RWPE1 (cell line): Measurements from ENCODE around the gene GRWD1.

ENCODE experiments used
- CTCF ChIA-PET: fragments of 350-600 bp; sonication (Branson Sonifier 250); formaldehyde crosslinking; extraction: SDS; loops from one replicate; lab custom pipeline; 2021; lab: Yijun Ruan, JAX
- POLR2A ChIA-PET: fragments of 400-600 bp; formaldehyde crosslinking; extraction: SDS; loops from one replicate; lab custom pipeline; 2020; ENCODE audit warnings: antibody characterized with exemption; ENCODE audit not compliant: low non-redundant PET; lab: Yijun Ruan, JAX
- DNase-seq: peaks from one replicate; pipeline ENCODE4 v3.0.0; 2012; ENCODE audit warnings: low spot score
- H3K27ac ChIP-seq: fragments of 450-650 bp; 2 replicates; pipeline ENCODE4 v1.5.1; 2017
- CTCF ChIP-seq: fragments of 450-650 bp; conservative IDR thresholded peaks from 2 replicates; pipeline ENCODE4 v1.5.1; 2017; ENCODE audit warnings: low read depth, mild to moderate bottlenecking

GRWD1 gene

GRCh38 chr19:48446579-48446978 is 796 bp downstream of the GRWD1 start:
- H3K27ac ChIP-seq: peak overlapping the region; percentile 90
- TF ChIP-seq CTCF: no peak
- POLR2A ChIA-PET: no interaction called here
- CTCF ChIA-PET: interaction anchor here (0.7 kb wide), 1 partner anchor 495 kb away, joined by 3 read pairs; no protein-coding TSS in a partner anchor
- DNase-seq: no peak

GRCh38 chr19:48448563-48448962 is 2.8 kb downstream of the GRWD1 start:
- POLR2A ChIA-PET: no interaction called here
- TF ChIP-seq CTCF: no peak
- DNase-seq: no peak
- no peak overlapping the region for H3K27ac ChIP-seq
- CTCF ChIA-PET: no interaction called here

- TF ChIP-seq CTCF: no peak
- H3K27ac ChIP-seq: no peak overlapping the region
- POLR2A ChIA-PET: no interaction called here
- CTCF ChIA-PET: interaction anchor here (0.6 kb wide), 1 partner anchor 39 kb away, joined by 5 read pairs; no protein-coding TSS in a partner anchor
- DNase-seq: no peak
These were observed 4.7 kb downstream of the GRWD1 start for GRCh38 chr19:48450441-48450840.

GRCh38 chr19:48450863-48451262 is 5.1 kb downstream of the GRWD1 start:
- CTCF ChIA-PET: interaction anchor here (0.7 kb wide), 1 partner anchor 106 kb away, joined by 3 read pairs; no protein-coding TSS in a partner anchor
- POLR2A ChIA-PET: no interaction called here
- H3K27ac ChIP-seq: no peak overlapping the region
- no peak for TF ChIP-seq CTCF
- DNase-seq: no peak

- TF ChIP-seq CTCF: no peak
- H3K27ac ChIP-seq: peak overlapping the region; percentile 25
- DNase-seq: no peak
- ChIA-PET CTCF (interaction anchor here (0.7 kb wide), 1 partner anchor 105 kb away, joined by 3 read pairs; no protein-coding TSS in a partner anchor), POLR2A (no interaction called here)
These were observed 5.8 kb downstream of the GRWD1 start for GRCh38 chr19:48451624-48452023.

- POLR2A ChIA-PET: no interaction called here
- DNase-seq: no peak
- peak overlapping the region; percentile 28 for H3K27ac ChIP-seq
- TF ChIP-seq CTCF: no peak
- CTCF ChIA-PET: no interaction called here
These were observed 6.8 kb downstream of the GRWD1 start for GRCh38 chr19:48452289-48453190.
